ENCODE results near the gene SNCG. TPM values are rescaled to one million over a fixed set of nuclear protein-coding genes. Genes with fewer than 3 reads are reported as not detected.
"Not testable (repeated sequence)": the region's sequence is repeated elsewhere in the genome, so short reads cannot be mapped to it uniquely, and the experiment has no call there.

Gene SNCG
- total RNA-seq, 1 experiment from 2014 or later, result 7.3 TPM

DNA sequence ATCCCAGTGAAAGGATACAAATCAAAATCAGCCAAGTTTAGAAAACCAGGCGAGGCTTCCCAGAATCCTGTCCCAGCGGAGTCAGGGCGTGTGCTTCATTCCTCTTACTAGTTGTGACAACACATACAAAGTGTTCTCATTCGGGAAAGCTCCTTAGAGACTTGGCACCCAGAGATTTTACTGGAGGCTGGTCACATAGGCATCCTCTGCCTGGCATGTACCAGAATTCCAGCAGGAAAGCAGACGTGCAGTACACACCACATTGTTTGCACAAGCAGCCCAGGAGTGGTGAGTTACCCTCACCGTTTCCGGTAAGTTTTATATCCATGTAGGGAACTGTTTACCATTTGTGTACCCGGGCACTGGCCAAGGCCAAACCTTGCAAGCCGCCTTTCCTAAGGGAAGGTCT is 35.8 kb upstream of the SNCG start:
- intact Hi-C loops (cut with micrococcal nuclease), result no loop called here
- Mint-ChIP-seq H3K4me1 (ENCODE audit: insufficient read depth, unreplicated experiment) (peaks cover 8% of the 10 kb centered on the region), H3K4me3 (ENCODE audit: unreplicated experiment) (no peak overlapping the region), H3K27ac (ENCODE audit: low read depth, unreplicated experiment) (no peak overlapping the region), H3K27me3 (ENCODE audit: insufficient read depth, unreplicated experiment) (no peaks in the 10 kb centered on the region), H3K9me3 (ENCODE audit: unreplicated experiment) (no peaks in the 10 kb centered on the region), H3K36me3 (ENCODE audit: insufficient read depth, unreplicated experiment) (peaks cover 38% of the 10 kb centered on the region)
- BruUV-seq (replicated peaks), result no TSS peak
- TF ChIP-seq, protein P1, sequence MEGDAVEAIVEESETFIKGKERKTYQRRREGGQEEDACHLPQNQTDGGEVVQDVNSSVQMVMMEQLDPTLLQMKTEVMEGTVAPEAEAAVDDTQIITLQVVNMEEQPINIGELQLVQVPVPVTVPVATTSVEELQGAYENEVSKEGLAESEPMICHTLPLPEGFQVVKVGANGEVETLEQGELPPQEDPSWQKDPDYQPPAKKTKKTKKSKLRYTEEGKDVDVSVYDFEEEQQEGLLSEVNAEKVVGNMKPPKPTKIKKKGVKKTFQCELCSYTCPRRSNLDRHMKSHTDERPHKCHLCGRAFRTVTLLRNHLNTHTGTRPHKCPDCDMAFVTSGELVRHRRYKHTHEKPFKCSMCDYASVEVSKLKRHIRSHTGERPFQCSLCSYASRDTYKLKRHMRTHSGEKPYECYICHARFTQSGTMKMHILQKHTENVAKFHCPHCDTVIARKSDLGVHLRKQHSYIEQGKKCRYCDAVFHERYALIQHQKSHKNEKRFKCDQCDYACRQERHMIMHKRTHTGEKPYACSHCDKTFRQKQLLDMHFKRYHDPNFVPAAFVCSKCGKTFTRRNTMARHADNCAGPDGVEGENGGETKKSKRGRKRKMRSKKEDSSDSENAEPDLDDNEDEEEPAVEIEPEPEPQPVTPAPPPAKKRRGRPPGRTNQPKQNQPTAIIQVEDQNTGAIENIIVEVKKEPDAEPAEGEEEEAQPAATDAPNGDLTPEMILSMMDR (IDR thresholded peaks at IDR 0.05; ENCODE audit: unreplicated experiment), result no peak
- POLR2A ChIA-PET, result interaction anchor here (0.6 kb wide), 1 partner anchor 273 kb away, joined by 3 read pairs; no protein-coding TSS in a partner anchor
- CTCF ChIA-PET, result no interaction called here
- no peak for DNase-seq (ENCODE audit: unreplicated experiment)

GRCh38 chr10:86929468-86930380 is 28.7 kb upstream of the SNCG start:
- H3K27me3 Mint-ChIP-seq (ENCODE audit: insufficient read depth, unreplicated experiment), result no peaks in the 10 kb centered on the region
- peaks cover 6% of the 10 kb centered on the region for H3K4me1 Mint-ChIP-seq (ENCODE audit: insufficient read depth, unreplicated experiment)
- no peak overlapping the region for H3K27ac Mint-ChIP-seq (ENCODE audit: low read depth, unreplicated experiment)

GRCh38 chr10:86931872-86932271 is 26.5 kb upstream of the SNCG start:
- CTCF ChIA-PET, result interaction anchor here (0.6 to 0.7 kb wide), 2 partner anchors 7 to 151 kb away, joined by 3 read pairs; no protein-coding TSS in a partner anchor
- POLR2A ChIA-PET, result interaction anchor here (0.6 kb wide), 1 partner anchor 156 kb away, joined by 4 read pairs; no protein-coding TSS in a partner anchor
- H3K27me3 Mint-ChIP-seq (ENCODE audit: insufficient read depth, unreplicated experiment), result no peaks in the 10 kb centered on the region
- H3K4me3 Mint-ChIP-seq (ENCODE audit: unreplicated experiment), result no peak overlapping the region
- no TSS peak for BruUV-seq (replicated peaks)
- intact Hi-C loops (cut with micrococcal nuclease), result no loop called here
- TF ChIP-seq, protein P1 (IDR thresholded peaks at IDR 0.05; ENCODE audit: unreplicated experiment), result no peak
- peak overlapping the region; percentile 8 for H3K27ac Mint-ChIP-seq (ENCODE audit: low read depth, unreplicated experiment)
- peaks cover 28% of the 10 kb centered on the region for H3K36me3 Mint-ChIP-seq (ENCODE audit: insufficient read depth, unreplicated experiment)
- peak; percentile 56 for DNase-seq (ENCODE audit: unreplicated experiment)
- H3K4me1 Mint-ChIP-seq (ENCODE audit: insufficient read depth, unreplicated experiment), result peaks cover 6% of the 10 kb centered on the region
- no peaks in the 10 kb centered on the region for H3K9me3 Mint-ChIP-seq (ENCODE audit: unreplicated experiment)

More at GRCh38 chr10:86929468-86930380, 28.7 kb upstream of the SNCG start:
- CTCF ChIA-PET, result no interaction called here
- POLR2A ChIA-PET, result no interaction called here
- no peak for DNase-seq (ENCODE audit: unreplicated experiment)
- H3K9me3 Mint-ChIP-seq (ENCODE audit: unreplicated experiment), result no peaks in the 10 kb centered on the region
- intact Hi-C loops (cut with micrococcal nuclease), result no loop called here
- no peak overlapping the region for H3K4me3 Mint-ChIP-seq (ENCODE audit: unreplicated experiment)
- no TSS peak for BruUV-seq (replicated peaks)
- H3K36me3 Mint-ChIP-seq (ENCODE audit: insufficient read depth, unreplicated experiment), result peaks cover 28% of the 10 kb centered on the region
- TF ChIP-seq, protein P1 (IDR thresholded peaks at IDR 0.05; ENCODE audit: unreplicated experiment), result no peak

GRCh38 chr10:86932674-86933073 is 25.7 kb upstream of the SNCG start:
- H3K27me3 Mint-ChIP-seq (ENCODE audit: insufficient read depth, unreplicated experiment), result no peaks in the 10 kb centered on the region
- no peak overlapping the region for H3K27ac Mint-ChIP-seq (ENCODE audit: low read depth, unreplicated experiment)
- CTCF ChIA-PET, result interaction anchor here (0.6 to 1.3 kb wide), 4 partner anchors 11 to 242 kb away, joined by 3 to 4 read pairs (median 3); no protein-coding TSS in a partner anchor
- DNase-seq (ENCODE audit: unreplicated experiment), result no peak
- no peak overlapping the region for H3K4me3 Mint-ChIP-seq (ENCODE audit: unreplicated experiment)
- POLR2A ChIA-PET, result no interaction called here
- H3K9me3 Mint-ChIP-seq (ENCODE audit: unreplicated experiment), result no peaks in the 10 kb centered on the region
- no TSS peak for BruUV-seq (replicated peaks)
- peaks cover 28% of the 10 kb centered on the region for H3K36me3 Mint-ChIP-seq (ENCODE audit: insufficient read depth, unreplicated experiment)
- intact Hi-C loops (cut with micrococcal nuclease), result no loop called here
- TF ChIP-seq, protein P1 (IDR thresholded peaks at IDR 0.05; ENCODE audit: unreplicated experiment), result no peak
- peaks cover 6% of the 10 kb centered on the region for H3K4me1 Mint-ChIP-seq (ENCODE audit: insufficient read depth, unreplicated experiment)

- not testable (repeated sequence) for H3K27ac Mint-ChIP-seq (ENCODE audit: low read depth, unreplicated experiment)
- CTCF ChIA-PET, result interaction anchor here (0.5 kb wide), 1 partner anchor 108 kb away, joined by 3 read pairs; no protein-coding TSS in a partner anchor
These were observed 24.2 kb upstream of the SNCG start for GRCh38 chr10:86934162-86934711.

More at GRCh38 chr10:86934162-86934711, 24.2 kb upstream of the SNCG start:
- H3K9me3 Mint-ChIP-seq (ENCODE audit: unreplicated experiment); POLR2A ChIA-PET; H3K4me1 Mint-ChIP-seq (ENCODE audit: insufficient read depth, unreplicated experiment); H3K4me3 Mint-ChIP-seq (ENCODE audit: unreplicated experiment); H3K27me3 Mint-ChIP-seq (ENCODE audit: insufficient read depth, unreplicated experiment); intact Hi-C loops (cut with micrococcal nuclease); BruUV-seq (replicated peaks): not testable (repeated sequence)
- DNase-seq (ENCODE audit: unreplicated experiment), result peak; percentile 28
- H3K36me3 Mint-ChIP-seq (ENCODE audit: insufficient read depth, unreplicated experiment), result peaks cover 16% of the 10 kb centered on the region

Data from MCF 10A (cell line).